Pancreas (tissue), 10 donors: ENCODE data around the gene ARMC12. TPM values are rescaled to one million over a fixed set of nuclear protein-coding genes. Genes with fewer than 3 reads are reported as not detected.

Experiments
- ATAC-seq, 4 donors: fragments of 200-7000 bp; cut with Tn5 transposase; one replicate each; pipeline versions ENCODE4 v1.8.0 to v1.9.1; 2020; ENCODE audit warnings: mild to moderate bottlenecking in 4 of 4, moderate library complexity in 4 of 4
- DNase-seq, 6 donors: peaks; one replicate each; pipeline ENCODE4 v3.0.0-alpha.2; 2020
- FAIRE-seq: peaks from 2 replicates; lab custom pipeline; 2012; peaks lifted over from hg19 to GRCh38; lab: Jason Lieb, UNC
- H3K27ac ChIP-seq, 4 donors: fragments of 200-600 bp; sonication (generic); 1 replicate in 3 of 4; 2 replicates in 1 of 4; pipeline versions ENCODE4 v1.5.0 to v1.8.0; 2020
- H3K27me3 ChIP-seq, 4 donors: fragments of 200-600 bp; one replicate each; pipeline ENCODE4 v1.8.0; 2021
- H3K36me3 ChIP-seq, 3 donors: fragments of 200-600 bp; sonication (generic) in 1 of 3; one replicate each; pipeline versions ENCODE4 v1.5.0 to v1.8.0; 2020 to 2021
- H3K4me1 ChIP-seq, 3 donors: fragments of 200-600 bp; one replicate each; pipeline ENCODE4 v1.8.0; 2021
- H3K4me3 ChIP-seq, 4 donors: fragments of 200-600 bp; sonication (generic) in 2 of 4; one replicate each; pipeline versions ENCODE4 v1.5.0 to v1.8.0; 2020 to 2021
- H3K9me3 ChIP-seq, 4 donors: fragments of 200-600 bp; one replicate each; pipeline ENCODE4 v1.8.0; 2021
- WGBS, 2 donors: extraction: QIAGEN DNeasy Blood & Tissue Kit; methylation state at CpG; one replicate each; pipeline ENCODE4 v1.1.7; 2013; 5-methylcytosine and 5-hydroxymethylcytosine counted together
- intact Hi-C, 3 donors: fragments of 100-400 bp; cut with DNase I; formaldehyde crosslinking; loops; one replicate each; pipeline versions ENCODE4 v1.11.1 to v1.14.2; 2022
- polyA plus RNA-seq, 2 donors: library from polyadenylated mRNA; stranded (reverse); fragments of 200-250 nt; gene quantifications; one replicate each; pipeline ENCODE4 v1.2.3, GENCODE V29; 2013
- total RNA-seq, 6 donors: library from RNA; stranded (reverse); fragmentation: NEBNext Ultra II Directional in 4 of 6; extraction: Animal tissue kit (Norgen Biotek cat#: 25700) in 4 of 6; gene quantifications; one replicate each; pipeline versions ENCODE4 v1.2.1 to v1.2.4, GENCODE V29; 2021 to 2023
- TF ChIP-seq, protein P1 (sequence below), 4 donors: fragments of 200-600 bp; sonication (generic) in 3 of 4; IDR thresholded peaks; one replicate each; pipeline versions ENCODE4 v1.5.0 to v1.8.0; 2021; ENCODE audit warnings: antibody characterized with exemption in 4 of 4
- donor health status: healthy with polysubstance abuse.
- donor health status: DM: no; HTN: no; CAD: no; lungs with moderate emphysema.
- donor health status: DM: no; HTN: no; CAD: no.
- donor health status: control.
- donor health status: control.
- donor health status: Bipolar disorder and iron deficiency.
- donor health status: DM: yes; HTN: yes; CAD: no.
- donor health status: DM: no; HTN: no; CAD: no.
- donor health status: DM: no; HTN: no; CAD: no.
- donor health status: DM: yes; HTN: yes; CAD: no.

Gene ARMC12
- total and polyA plus RNA-seq, 8 donors: 0.12 to 2.6 (median 0.57) TPM

DNA sequence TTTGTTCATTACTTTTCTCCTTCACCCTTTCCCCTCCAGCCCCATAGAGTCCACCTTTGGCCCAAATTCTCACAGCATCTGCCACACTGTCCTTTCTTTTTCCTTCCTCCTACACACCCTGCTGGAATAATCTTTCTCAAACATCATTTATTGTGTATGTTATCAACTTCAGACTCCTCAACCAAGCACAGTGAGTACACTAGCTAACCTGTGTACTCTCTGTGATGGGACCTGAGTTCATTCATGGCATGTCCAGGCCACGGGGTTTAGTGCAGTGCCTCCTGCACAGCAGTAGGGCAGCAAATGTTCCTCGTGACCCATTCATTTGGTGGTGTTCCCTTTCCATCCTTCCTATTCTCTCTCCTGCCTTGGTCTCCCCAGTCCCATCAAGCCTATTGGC lies 7.1 kb upstream of the ARMC12 start:
- H3K36me3 ChIP-seq: no peaks in the 10 kb centered on the region
- WGBS, 2 donors: 58 to 61% methylated on average over 2 of the region's 2 CpGs
- H3K9me3 ChIP-seq: no peaks in the 10 kb centered on the region
- TF ChIP-seq, protein P1, sequence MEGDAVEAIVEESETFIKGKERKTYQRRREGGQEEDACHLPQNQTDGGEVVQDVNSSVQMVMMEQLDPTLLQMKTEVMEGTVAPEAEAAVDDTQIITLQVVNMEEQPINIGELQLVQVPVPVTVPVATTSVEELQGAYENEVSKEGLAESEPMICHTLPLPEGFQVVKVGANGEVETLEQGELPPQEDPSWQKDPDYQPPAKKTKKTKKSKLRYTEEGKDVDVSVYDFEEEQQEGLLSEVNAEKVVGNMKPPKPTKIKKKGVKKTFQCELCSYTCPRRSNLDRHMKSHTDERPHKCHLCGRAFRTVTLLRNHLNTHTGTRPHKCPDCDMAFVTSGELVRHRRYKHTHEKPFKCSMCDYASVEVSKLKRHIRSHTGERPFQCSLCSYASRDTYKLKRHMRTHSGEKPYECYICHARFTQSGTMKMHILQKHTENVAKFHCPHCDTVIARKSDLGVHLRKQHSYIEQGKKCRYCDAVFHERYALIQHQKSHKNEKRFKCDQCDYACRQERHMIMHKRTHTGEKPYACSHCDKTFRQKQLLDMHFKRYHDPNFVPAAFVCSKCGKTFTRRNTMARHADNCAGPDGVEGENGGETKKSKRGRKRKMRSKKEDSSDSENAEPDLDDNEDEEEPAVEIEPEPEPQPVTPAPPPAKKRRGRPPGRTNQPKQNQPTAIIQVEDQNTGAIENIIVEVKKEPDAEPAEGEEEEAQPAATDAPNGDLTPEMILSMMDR (IDR thresholded peaks at IDR 0.05): no peak
- H3K27ac ChIP-seq: peak overlapping the region in 3 of 4 donors; percentile 93 to 99 (median 99)
- no peak for DNase-seq
- no peak overlapping the region for H3K4me3 ChIP-seq
- no peak for FAIRE-seq
- no peaks in the 10 kb centered on the region for H3K27me3 ChIP-seq
- intact Hi-C loops: no loop called here
- ATAC-seq: no peak
- H3K4me1 ChIP-seq: peaks cover 50 to 74% (median 72%) of the 10 kb centered on the region in 3 donors

DNA sequence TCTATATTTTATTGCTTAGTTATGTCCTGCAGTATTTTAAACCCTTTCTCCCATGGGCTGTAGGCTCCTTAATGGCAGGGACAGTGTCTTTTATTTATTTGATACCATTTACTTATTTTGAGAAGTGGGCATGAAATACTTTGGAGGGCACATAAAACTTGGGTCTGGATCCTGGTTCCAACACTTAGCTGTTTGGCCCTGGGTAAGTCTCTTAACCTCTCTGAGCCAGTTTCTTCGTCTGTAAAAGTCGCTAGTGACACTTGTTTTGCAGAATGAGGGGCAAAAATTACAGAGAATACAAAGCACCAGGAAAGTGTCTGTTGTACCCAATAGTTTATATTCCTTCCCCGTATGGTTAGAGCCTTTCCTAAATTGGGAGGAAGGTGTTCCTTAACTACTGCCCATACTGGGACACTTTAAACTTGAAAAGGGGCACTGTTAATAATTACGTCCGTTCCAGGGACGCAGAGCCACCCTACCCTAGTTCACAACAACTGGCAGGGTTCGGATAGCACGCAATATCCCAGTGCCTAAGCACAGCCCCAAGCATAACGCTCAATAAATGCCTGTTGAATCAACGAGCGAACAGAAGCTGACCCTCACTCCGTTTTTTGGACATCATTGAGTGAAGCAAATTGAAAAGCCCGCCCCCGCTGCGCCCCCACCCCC lies 6.0 kb upstream of the ARMC12 start:
- H3K27me3 ChIP-seq: no peaks in the 10 kb centered on the region
- TF ChIP-seq, protein P1 (IDR thresholded peaks at IDR 0.05): no peak
- FAIRE-seq (no peak), ATAC-seq (no peak), DNase-seq (peak in 1 of 6 donors; percentile 26)
- 35 to 37% methylated on average over 15 of the region's 15 CpGs for WGBS, 2 donors
- H3K9me3 ChIP-seq: no peaks in the 10 kb centered on the region
- H3K27ac ChIP-seq: peak overlapping the region; percentile 88 to 96 (median 92)
- intact Hi-C loops: no loop called here
- H3K4me3 ChIP-seq: peak overlapping the region in 2 of 4 donors; percentile 60 to 75
- peaks cover 49 to 71% (median 71%) of the 10 kb centered on the region in 3 donors for H3K4me1 ChIP-seq
- no peaks in the 10 kb centered on the region for H3K36me3 ChIP-seq

DNA sequence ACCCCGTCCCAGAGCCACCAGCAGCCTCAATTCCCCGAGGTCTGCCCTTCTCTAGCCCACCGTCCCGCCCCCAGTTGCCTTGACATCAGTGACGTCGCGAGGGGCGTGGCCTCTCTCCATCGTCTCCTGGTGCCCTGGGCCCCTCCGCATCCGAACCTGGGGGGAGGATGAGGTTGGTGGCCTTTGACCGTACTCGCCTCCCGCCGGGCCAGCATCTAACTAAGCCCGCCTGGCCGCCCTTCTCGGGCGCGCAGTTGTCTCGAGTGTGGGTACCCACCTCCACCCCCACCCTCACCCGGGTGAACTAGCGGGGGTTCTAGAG lies 5.5 kb upstream of the ARMC12 start:
- Histone ChIP-seq H3K27ac (peak overlapping the region; percentile 88 to 96 (median 92)), H3K27me3 (no peaks in the 10 kb centered on the region), H3K4me3 (peak overlapping the region; percentile 29 to 75 (median 57)), H3K36me3 (no peaks in the 10 kb centered on the region), H3K9me3 (no peaks in the 10 kb centered on the region), H3K4me1 (peaks cover 50 to 72% (median 69%) of the 10 kb centered on the region in 3 donors)
- ATAC-seq (peak; percentile 6 to 34 (median 20)), FAIRE-seq (no peak), DNase-seq (peak; percentile 76 to 93 (median 87))
- intact Hi-C loops: no loop called here
- WGBS, 2 donors: 1 to 2% methylated on average over 17 to 23 of the region's 23 CpGs
- TF ChIP-seq, protein P1 (IDR thresholded peaks at IDR 0.05): no peak

DNA sequence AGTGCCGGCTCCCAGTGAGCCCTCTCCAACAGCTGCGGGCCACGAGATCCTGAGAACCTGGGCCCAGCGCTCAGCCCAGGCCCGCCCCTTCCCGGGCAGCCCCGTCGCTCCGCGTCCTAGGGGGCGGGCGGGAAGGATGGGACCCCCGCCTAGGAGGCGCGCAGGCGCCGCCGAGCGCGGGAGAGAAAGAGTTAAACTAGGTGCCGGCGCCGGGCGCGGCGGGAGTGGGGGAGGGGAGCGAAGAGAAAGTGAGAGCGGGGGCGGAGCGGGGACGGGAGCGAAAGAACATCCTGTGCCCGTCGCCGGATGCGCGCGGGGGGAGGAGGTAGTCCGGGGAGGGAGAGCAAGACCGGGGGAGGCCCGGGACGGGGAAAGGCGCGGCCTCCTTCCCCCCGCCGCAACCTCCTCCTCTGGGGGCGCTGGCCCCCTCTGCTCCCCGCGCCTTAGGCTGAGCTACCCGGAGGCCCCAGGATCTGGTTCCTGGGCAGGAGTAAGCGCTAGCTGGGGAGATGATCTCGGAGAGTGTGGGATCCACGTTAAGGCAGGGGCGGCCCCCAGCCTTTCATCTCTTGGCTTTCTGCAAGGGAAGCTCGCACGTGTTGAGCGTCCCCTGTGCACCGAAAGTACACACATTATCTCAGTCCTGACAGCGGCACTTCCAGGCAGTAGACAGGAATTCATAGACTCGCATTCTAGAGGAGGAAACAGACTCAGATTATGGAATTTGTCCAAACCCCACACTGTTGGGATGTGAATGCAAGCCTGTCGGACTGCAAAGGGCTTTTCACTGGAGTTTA lies 4.9 kb upstream of the ARMC12 start:
- Histone ChIP-seq H3K27ac (peak overlapping the region; percentile 88 to 96 (median 92)), H3K4me1 (peaks cover 50 to 68% (median 66%) of the 10 kb centered on the region in 3 donors), H3K9me3 (no peaks in the 10 kb centered on the region), H3K36me3 (no peaks in the 10 kb centered on the region), H3K27me3 (no peaks in the 10 kb centered on the region), H3K4me3 (peak overlapping the region; percentile 29 to 75 (median 57))
- ATAC-seq: peak; percentile 64 to 74 (median 67)
- peak; percentile 94 to 98 (median 96) for DNase-seq
- 1% methylated on average over 45 to 61 of the region's 61 CpGs for WGBS, 2 donors
- FAIRE-seq: no peak
- TF ChIP-seq, protein P1 (IDR thresholded peaks at IDR 0.05): no peak
- intact Hi-C loops: no loop called here
